ENCODE results near the gene METTL25B.

DNA sequence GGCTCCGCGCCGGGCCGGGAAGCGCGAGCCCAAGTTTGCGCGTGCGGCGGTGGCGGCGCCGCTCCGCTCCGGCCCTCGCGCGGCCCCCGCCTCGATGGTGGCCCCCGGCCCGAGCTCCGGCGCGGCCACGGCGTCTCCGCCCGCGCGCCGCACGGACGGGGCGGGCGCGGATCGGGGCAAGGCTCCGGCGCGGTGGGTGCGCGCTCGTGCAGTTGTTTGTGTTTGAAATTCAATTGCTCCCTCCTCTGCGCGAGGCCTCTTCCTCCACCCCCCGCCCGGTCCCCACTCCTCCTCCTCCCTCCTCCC lies 23.1 kb downstream of the METTL25B start, which contains the start of gene HDGF:
- TF ChIP-seq POLR2A (IDR thresholded peaks at IDR 0.05) = no peak
- TF ChIP-seq, protein P1, sequence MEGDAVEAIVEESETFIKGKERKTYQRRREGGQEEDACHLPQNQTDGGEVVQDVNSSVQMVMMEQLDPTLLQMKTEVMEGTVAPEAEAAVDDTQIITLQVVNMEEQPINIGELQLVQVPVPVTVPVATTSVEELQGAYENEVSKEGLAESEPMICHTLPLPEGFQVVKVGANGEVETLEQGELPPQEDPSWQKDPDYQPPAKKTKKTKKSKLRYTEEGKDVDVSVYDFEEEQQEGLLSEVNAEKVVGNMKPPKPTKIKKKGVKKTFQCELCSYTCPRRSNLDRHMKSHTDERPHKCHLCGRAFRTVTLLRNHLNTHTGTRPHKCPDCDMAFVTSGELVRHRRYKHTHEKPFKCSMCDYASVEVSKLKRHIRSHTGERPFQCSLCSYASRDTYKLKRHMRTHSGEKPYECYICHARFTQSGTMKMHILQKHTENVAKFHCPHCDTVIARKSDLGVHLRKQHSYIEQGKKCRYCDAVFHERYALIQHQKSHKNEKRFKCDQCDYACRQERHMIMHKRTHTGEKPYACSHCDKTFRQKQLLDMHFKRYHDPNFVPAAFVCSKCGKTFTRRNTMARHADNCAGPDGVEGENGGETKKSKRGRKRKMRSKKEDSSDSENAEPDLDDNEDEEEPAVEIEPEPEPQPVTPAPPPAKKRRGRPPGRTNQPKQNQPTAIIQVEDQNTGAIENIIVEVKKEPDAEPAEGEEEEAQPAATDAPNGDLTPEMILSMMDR (IDR thresholded peaks at IDR 0.05 in 8 of 11, conservative IDR thresholded peaks at IDR 0.05 in 3 of 11) = peak in 1 of 11 experiments; percentile 6
